Vagina (tissue), 2 donors: ENCODE data around the gene C19orf53.

Experiments
- POLR2A ChIP-seq, 2 donors: fragments of 450-650 bp; IDR thresholded peaks; one replicate each; pipeline ENCODE4 v1.6.1; 2017; ENCODE audit warnings: antibody characterized with exemption in 2 of 2, mild to moderate bottlenecking in 2 of 2, moderate library complexity in 2 of 2
- POLR2AphosphoS5 ChIP-seq, 2 donors: sonication (generic); formaldehyde crosslinking; IDR thresholded peaks; one replicate each; pipeline ENCODE4 v1.9.0; 2017; ENCODE audit warnings: antibody characterized with exemption in 2 of 2, mild to moderate bottlenecking in 2 of 2, low read depth in 1 of 2; ENCODE audit not compliant: insufficient read depth in 1 of 2
- TF ChIP-seq, protein P1 (sequence below), 3 experiments: fragments of 450-650 bp in 2 of 3; fragments of 200-600 bp in 1 of 3; sonication (generic) in 1 of 3; IDR thresholded peaks; one replicate each; pipeline ENCODE4 v1.5.1; 2017 to 2019; ENCODE audit warnings: antibody characterized with exemption in 3 of 3, mild to moderate bottlenecking in 2 of 3, moderate library complexity in 2 of 3

GRCh38 chr19:13784731-13785452, 10.6 kb downstream of the C19orf53 start:
- TF ChIP-seq, protein P1, sequence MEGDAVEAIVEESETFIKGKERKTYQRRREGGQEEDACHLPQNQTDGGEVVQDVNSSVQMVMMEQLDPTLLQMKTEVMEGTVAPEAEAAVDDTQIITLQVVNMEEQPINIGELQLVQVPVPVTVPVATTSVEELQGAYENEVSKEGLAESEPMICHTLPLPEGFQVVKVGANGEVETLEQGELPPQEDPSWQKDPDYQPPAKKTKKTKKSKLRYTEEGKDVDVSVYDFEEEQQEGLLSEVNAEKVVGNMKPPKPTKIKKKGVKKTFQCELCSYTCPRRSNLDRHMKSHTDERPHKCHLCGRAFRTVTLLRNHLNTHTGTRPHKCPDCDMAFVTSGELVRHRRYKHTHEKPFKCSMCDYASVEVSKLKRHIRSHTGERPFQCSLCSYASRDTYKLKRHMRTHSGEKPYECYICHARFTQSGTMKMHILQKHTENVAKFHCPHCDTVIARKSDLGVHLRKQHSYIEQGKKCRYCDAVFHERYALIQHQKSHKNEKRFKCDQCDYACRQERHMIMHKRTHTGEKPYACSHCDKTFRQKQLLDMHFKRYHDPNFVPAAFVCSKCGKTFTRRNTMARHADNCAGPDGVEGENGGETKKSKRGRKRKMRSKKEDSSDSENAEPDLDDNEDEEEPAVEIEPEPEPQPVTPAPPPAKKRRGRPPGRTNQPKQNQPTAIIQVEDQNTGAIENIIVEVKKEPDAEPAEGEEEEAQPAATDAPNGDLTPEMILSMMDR (IDR thresholded peaks at IDR 0.05) = peak; percentile 38 to 54 (median 52)
- TF ChIP-seq POLR2A (IDR thresholded peaks at IDR 0.05) (no peak), POLR2AphosphoS5 (IDR thresholded peaks at IDR 0.05; ENCODE audit: insufficient read depth in 1 of 2, low read depth in 1 of 2) (peak; percentile 20 to 39)
